Osteoblast (primary cell): ENCODE data around the gene CWC22. TPM values are rescaled to one million over a fixed set of nuclear protein-coding genes. Genes with fewer than 3 reads are reported as not detected.
A peak's percentile ranks its signal among the peaks of the same experiment; 100 is the strongest.
"Not testable (repeated sequence)": the region's sequence is repeated elsewhere in the genome, so short reads cannot be mapped to it uniquely, and the experiment has no call there.

Experiments used
- DNase-seq: peaks from one replicate; pipeline ENCODE4 v3.0.0; 2011; ENCODE audit warnings: low spot score, mixed read lengths; ENCODE audit not compliant: insufficient read length; ENCODE audit errors: missing footprints
- H2AFZ ChIP-seq: 2 replicates; pipeline ENCODE4 v1.6.0; 2011; ENCODE audit warnings: mild to moderate bottlenecking, low read length
- H3K27ac ChIP-seq: 2 replicates; pipeline ENCODE4 v1.5.1; 2011; ENCODE audit warnings: mild to moderate bottlenecking, low read depth, low read length, moderate library complexity
- H3K27me3 ChIP-seq: 2 replicates; pipeline ENCODE4 v1.6.0; 2012; ENCODE audit warnings: mild to moderate bottlenecking, control low read depth, inconsistent platforms, low read length, moderate library complexity; ENCODE audit not compliant: insufficient read depth
- H3K36me3 ChIP-seq: 2 replicates; pipeline ENCODE4 v1.5.1; 2011; ENCODE audit warnings: mild to moderate bottlenecking, low read length, control low read depth, moderate library complexity; ENCODE audit not compliant: insufficient read depth
- H3K4me1 ChIP-seq: 2 replicates; pipeline ENCODE4 v1.5.1; 2011; ENCODE audit warnings: mild to moderate bottlenecking, low read length, control low read depth, moderate library complexity; ENCODE audit not compliant: insufficient read depth
- H3K4me2 ChIP-seq: 2 replicates; pipeline ENCODE4 v1.6.0; 2011; ENCODE audit warnings: mild to moderate bottlenecking, low read length; ENCODE audit not compliant: insufficient read depth
- H3K4me3 ChIP-seq: fragments of 200-600 bp; sonication (generic); 3 replicates; pipeline ENCODE4 v1.5.1; 2012; ENCODE audit warnings: mild to moderate bottlenecking, low read length, inconsistent platforms; ENCODE audit not compliant: insufficient read depth
- H3K79me2 ChIP-seq: 2 replicates; pipeline ENCODE4 v1.6.0; 2012; ENCODE audit warnings: mild to moderate bottlenecking, low read length, control low read depth, inconsistent platforms; ENCODE audit not compliant: insufficient read depth
- H3K9me3 ChIP-seq: 2 replicates; pipeline ENCODE4 v1.5.1; 2011; ENCODE audit warnings: low read depth, low read length, control low read depth
- H4K20me1 ChIP-seq: 2 replicates; pipeline ENCODE4 v1.6.0; 2012; ENCODE audit warnings: mild to moderate bottlenecking, low read length, control low read depth; ENCODE audit not compliant: insufficient read depth
- total RNA-seq: library from RNA; depleted of rRNA; stranded (reverse); fragments of >200 nt; gene quantifications from 2 replicates; pipeline ENCODE4 v1.2.3, GENCODE V29; 2012
- TF ChIP-seq, protein P1 (sequence below): IDR thresholded peaks from 2 replicates; pipeline ENCODE4 v1.5.1; 2011; ENCODE audit warnings: mild to moderate bottlenecking, low read depth, low read length, moderate library complexity; ENCODE audit errors: extremely low read depth

CWC22 gene
- total RNA-seq, 1 donor: 15.2 TPM

GRCh38 chr2:180010701-180011100, 3.6 kb upstream of the CWC22 start:
- H2AFZ ChIP-seq: no peak overlapping the region
- peaks cover 14% of the 10 kb centered on the region for H3K4me1 ChIP-seq
- TF ChIP-seq, protein P1, sequence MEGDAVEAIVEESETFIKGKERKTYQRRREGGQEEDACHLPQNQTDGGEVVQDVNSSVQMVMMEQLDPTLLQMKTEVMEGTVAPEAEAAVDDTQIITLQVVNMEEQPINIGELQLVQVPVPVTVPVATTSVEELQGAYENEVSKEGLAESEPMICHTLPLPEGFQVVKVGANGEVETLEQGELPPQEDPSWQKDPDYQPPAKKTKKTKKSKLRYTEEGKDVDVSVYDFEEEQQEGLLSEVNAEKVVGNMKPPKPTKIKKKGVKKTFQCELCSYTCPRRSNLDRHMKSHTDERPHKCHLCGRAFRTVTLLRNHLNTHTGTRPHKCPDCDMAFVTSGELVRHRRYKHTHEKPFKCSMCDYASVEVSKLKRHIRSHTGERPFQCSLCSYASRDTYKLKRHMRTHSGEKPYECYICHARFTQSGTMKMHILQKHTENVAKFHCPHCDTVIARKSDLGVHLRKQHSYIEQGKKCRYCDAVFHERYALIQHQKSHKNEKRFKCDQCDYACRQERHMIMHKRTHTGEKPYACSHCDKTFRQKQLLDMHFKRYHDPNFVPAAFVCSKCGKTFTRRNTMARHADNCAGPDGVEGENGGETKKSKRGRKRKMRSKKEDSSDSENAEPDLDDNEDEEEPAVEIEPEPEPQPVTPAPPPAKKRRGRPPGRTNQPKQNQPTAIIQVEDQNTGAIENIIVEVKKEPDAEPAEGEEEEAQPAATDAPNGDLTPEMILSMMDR: no peak
- no peak overlapping the region for H3K27ac ChIP-seq
- H4K20me1 ChIP-seq: peaks cover 4% of the 10 kb centered on the region
- no peak overlapping the region for H3K4me2 ChIP-seq
- H3K79me2 ChIP-seq: peaks cover 12% of the 10 kb centered on the region
- no peaks in the 10 kb centered on the region for H3K36me3 ChIP-seq
- no peaks in the 10 kb centered on the region for H3K27me3 ChIP-seq
- H3K9me3 ChIP-seq: no peaks in the 10 kb centered on the region
- no peak overlapping the region for H3K4me3 ChIP-seq
- DNase-seq: no peak

DNA sequence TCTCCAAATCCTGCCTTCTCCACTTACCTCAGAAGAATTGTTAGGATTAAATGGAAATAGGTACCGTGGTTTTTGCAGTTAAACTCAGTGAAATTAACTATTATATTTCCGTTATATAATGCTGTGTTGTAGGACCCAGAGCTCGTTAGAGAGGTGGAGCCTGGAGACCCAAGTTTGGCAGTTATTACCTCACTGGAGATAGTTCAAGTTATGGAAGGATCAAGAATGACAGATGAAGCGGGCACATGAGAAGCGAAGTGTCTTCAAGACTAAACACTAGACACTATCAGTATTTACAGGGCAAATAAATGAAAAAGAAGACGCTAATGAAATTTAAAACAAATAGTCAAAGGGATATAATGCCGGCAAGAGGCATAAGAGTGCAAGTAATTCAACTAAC, 866 bp downstream of the CWC22 start:
- Histone ChIP-seq H3K4me1 (peaks cover 13% of the 10 kb centered on the region), H3K27ac (peak overlapping the region; percentile 97), H4K20me1 (peaks cover 21% of the 10 kb centered on the region), H3K36me3 (no peaks in the 10 kb centered on the region), H2AFZ (peak overlapping the region; percentile 98), H3K4me3 (peak overlapping the region; percentile 85), H3K27me3 (no peaks in the 10 kb centered on the region), H3K9me3 (no peaks in the 10 kb centered on the region), H3K79me2 (peaks cover 54% of the 10 kb centered on the region), H3K4me2 (peak overlapping the region; percentile 96)
- no peak for DNase-seq
- TF ChIP-seq, protein P1: no peak

DNA sequence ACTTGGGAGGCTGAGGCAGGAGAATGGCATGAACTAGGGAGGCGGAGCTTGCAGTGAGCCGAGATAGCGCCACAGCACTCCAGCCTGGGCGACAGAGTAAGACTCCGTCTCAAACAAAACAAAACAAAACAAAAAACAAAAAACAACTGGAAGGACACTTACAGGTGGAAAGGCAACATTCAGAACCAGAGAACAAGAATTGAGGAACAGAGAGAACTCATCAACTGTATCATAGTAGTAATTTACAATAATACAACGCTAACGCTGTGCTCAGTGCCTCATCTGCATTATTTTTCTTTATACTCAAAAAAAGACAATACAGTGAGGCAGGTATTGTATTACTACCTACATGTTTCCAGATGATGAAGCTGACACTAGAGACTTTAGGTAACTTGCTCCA, 1.6 kb downstream of the CWC22 start:
- Histone ChIP-seq H4K20me1 (peaks cover 23% of the 10 kb centered on the region), H3K4me2 (peak overlapping the region; percentile 96), H3K79me2 (peaks cover 60% of the 10 kb centered on the region), H3K4me1 (peaks cover 13% of the 10 kb centered on the region)
- H3K27ac ChIP-seq, H3K9me3 ChIP-seq, H2AFZ ChIP-seq, H3K36me3 ChIP-seq, H3K27me3 ChIP-seq, DNase-seq, H3K4me3 ChIP-seq: not testable (repeated sequence)

GRCh38 chr2:180004731-180005130, 2.4 kb downstream of the CWC22 start:
- H3K79me2 ChIP-seq: peaks cover 67% of the 10 kb centered on the region

More at GRCh38 chr2:180004731-180005130, 2.4 kb downstream of the CWC22 start:
- H3K9me3 ChIP-seq: no peaks in the 10 kb centered on the region
- H3K4me1 ChIP-seq: peaks cover 13% of the 10 kb centered on the region
- no peaks in the 10 kb centered on the region for H3K27me3 ChIP-seq
- peak; percentile 77 for DNase-seq
- TF ChIP-seq, protein P1: no peak
- H3K27ac ChIP-seq: no peak overlapping the region
- no peak overlapping the region for H2AFZ ChIP-seq
- H3K36me3 ChIP-seq: no peaks in the 10 kb centered on the region
- no peak overlapping the region for H3K4me2 ChIP-seq
- no peak overlapping the region for H3K4me3 ChIP-seq
- peaks cover 30% of the 10 kb centered on the region for H4K20me1 ChIP-seq
